Effector CD4-positive, alpha-beta T cell (primary cell): ENCODE results near the gene NELL2.
"Not testable (repeated sequence)": the region's sequence is repeated elsewhere in the genome, so short reads cannot be mapped to it uniquely, and the experiment has no call there.

Experiments
- DNase-seq: peaks from one replicate; pipeline ENCODE4 v3.0.0-alpha.2; 2020

The NELL2 gene

DNA sequence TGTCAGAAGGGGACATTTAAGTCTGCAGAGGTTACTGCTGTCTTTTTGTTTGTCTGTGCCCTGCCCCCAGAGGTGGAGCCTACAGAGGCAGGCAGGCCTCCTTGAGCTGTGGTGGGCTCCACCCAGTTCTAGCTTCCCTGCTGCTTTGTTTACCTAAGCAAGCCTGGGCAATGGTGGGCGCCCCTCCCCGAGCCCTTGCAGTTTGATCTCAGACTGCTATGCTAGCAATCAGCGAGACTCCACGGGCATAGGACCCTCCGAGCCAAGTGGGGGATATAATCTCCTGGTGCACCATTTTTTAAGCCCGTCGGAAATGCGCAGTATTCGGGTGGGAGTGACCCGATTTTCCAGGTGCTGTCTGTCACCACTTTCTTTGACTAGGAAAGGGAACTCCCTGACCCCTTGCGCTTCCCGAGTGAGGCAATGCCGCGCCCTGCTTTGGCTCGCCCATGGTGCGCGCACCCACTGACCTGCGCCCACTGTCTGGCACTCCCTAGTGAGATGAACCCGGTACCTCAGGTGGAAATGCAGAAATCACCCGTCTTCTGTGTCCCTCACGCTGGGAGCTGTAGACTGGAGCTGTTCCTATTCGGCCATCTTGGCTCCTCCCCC, 189.2 kb downstream of the NELL2 start:
- not testable (repeated sequence) for DNase-seq

DNA sequence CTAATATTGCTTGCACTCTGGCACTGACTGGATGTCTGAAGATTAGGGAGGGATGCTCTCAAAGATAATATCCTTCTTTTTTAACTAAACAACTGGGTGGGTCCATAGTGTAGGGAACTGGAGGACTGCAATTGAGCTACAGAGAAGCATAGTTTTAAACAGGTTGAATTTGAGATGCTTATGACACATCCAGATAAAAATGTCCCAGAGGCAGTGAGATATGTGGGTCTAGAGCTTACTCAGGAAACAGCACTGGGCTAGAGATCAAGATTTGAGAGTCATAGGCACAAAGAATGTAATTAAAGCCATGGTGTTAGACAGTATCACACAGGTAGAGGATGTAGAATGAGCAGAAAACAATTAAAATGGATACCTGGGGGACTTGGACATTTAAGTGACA, 198.4 kb downstream of the NELL2 start:
- no peak for DNase-seq

DNA sequence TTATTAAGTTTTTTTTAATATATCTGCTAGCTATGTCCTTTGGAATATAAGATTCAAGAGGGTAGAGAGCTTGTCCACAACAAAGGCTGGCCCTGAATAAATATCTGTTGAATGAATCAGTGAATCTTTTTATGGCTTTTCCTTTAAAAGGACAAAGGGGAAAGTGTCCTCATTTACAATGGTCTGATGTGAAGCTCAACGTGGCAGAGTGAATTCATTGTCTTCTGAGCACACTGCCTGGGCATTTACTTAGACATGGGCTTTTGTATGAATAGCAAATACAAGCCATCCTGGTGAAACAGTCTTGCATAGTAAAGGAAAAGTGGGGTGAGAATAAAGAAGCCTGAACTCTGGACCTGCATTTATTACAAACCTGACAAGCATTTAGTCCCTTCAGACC, 201.2 kb downstream of the NELL2 start:
- no peak for DNase-seq

DNA sequence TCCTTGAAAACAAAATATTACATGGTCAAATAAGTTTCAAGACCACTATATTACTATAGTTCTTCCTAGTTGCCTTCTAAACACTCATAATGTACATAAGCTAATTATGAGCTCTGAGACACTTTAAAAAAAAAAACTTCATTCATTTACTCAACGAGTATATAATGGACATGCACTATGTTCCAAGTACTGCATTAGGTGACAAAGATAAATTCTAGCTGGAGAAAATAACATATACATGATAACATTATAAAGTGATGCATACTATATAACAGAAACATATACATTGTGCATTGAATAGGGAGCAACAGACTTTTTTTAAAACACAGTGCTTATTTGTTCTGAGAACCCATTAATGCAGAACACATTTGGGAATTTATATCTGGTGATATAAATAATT, 202.3 kb downstream of the NELL2 start:
- DNase-seq, result no peak

DNA sequence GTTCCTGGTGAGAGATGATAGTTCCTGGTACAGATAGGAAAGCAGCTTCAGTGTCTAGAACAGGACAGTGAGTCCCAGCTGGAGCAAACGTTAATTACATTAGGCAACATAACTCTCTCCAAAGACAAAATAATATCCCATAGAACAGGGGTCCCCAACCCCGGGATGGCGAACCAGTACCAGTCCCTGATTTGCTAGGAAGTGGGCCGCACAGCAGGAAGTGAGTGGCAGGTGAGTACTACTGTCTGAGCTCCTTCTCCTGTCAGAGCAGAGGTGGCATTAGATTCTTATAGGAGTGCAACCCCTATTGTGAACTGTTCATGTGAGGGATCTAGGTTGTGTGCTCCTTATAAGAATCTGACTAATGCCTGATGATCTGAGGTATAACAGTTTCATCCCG, 204.1 kb downstream of the NELL2 start:
- no peak for DNase-seq

DNA sequence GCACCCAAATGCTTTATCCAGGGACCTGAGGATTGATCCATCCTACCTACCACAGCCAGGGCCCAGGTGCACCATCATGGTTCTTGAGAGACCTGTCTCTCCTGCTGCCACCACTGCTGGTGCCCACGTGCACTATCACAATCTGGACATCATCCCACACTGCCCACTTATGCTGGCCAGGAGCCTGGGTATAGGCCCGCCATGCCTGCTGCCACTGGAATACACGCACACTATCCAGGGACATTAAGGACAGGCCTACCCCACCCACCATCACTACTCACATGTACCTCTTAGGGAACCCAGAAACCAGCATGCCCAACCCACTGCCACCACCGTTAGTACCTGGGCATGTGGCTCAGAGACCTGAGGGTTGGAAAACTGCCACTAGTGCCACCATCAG, 207.7 kb downstream of the NELL2 start:
- DNase-seq, result no peak

DNA sequence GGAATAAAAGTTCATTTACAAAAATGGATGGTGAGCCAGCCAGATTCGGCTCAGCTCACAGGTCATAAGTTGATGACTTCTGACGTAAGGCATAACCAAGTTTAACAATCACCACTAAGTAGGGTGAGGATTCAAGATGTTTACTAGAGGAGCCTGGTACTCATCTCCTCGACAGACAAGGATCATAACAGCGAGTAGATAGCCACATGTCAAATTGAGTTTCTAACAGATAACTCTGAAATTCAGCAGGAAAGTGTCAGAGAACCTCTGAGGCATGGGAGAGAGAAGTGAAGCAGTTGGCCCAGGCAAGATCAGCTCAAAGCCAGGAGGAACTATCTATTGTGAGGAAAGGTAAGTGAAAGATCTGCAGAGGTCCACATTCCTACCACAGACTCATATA, 208.7 kb downstream of the NELL2 start:
- no peak for DNase-seq

DNA sequence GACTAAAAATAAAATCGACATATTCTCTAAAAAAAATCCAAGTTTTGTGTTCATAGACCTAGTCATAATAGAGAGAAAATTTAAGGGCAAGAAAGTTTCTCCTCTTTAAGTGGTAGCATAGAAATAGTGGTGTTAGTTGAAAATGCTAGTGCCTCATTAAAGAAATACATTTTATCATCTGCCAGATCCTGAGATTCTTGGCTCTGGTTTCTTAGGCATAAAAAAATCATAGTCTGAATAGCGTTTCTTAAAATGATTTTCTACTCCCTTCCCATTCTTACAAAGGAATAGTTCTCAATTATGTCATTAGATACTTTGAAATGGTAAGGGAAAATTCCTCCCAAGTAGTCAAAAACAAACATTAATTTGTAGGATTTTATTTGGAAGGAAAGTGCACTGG, 212.8 kb downstream of the NELL2 start:
- DNase-seq, result no peak

DNA sequence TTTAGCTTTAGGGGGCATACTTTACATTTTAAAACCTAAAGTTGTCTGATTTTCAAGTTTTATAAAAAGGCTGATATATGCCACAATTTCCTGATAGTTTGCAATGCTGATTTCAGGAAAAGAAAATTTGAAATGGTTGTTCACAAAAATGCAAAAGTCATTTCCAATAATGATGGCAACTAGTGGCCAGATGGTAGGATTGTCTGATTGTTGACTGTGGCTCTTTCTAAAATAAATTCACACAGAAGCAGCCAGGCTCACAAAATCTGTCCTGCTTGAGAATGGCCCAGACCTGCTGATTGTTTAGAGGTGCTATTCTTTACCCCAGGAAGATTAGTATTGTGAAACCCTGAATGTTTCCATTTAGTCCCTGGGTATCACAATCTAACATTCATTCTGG, 220.3 kb downstream of the NELL2 start:
- no peak for DNase-seq

DNA sequence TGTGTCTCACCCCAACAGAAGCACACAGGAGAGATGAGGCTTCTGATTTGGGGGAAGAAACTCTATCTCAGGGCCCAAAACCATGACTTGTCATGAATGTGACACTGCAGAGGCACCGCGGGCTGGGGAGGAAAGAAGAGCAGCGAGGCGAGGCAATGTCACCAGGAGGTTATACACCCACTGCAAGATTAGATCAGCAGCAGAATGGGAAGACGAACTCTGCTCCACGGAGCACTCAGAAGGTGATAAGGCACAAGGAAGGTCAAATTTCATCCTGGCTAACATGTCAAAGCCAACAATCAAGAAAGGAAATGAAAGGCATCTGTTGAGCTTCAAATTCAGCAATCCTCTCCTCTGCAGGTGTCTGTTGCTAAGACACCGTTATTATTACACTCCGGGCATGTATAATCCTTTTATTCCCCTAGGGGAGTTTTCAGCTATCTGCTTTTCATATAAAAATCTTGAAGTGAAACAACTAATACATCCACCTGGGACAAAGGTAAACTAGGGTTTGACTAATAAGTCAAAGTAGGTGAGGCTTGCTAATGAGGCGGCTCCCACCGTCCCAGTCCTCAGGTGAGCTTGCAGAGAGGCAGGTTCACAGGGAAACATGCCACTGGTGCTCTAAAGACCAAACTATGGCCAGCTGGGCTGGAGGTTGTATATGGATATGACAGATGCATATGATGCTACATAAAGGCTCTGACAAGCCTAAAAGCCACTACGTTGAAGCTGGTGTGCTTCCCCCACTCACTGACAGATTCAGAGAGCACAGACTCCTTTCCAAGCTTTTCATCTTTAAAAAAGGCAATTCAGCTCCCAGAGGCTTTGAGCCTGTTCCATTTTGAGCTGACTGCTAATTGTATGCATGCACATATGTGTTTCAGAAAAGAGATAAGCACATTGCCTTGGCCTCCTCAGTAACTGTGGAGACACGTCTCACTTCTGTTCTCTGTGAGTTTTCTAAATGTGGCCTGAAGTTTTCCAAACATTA, 221.2 kb downstream of the NELL2 start:
- DNase-seq, result no peak

DNA sequence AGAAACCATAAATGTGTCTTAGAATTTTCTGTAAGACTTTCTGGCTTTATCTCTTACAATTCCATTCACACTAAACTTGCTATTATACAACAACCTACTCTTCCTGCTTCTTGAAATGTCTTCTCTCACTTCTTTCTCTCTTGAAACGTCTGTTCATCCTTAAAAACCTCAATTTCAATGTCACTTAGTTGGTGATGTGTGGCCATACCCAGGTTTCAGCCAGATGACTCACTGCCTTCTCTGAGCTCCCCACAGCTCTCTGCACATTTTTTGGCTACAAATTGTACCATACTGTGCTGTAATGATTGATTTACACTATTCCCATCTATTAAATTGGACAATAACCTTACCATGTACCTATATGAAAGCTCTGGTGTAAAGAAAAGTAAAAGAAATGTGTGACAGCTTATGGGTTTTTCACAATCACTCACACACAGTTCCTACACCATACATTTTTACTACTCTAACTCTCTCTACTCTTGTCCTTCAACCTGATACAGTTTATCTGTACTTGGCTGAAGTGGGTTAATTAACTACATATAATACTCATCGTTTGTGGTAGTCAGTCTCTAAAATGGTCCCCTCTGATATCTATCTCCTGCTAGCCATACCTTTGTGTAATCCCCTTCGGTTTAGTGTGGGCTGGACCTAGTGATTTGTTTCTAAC, 222.1 kb downstream of the NELL2 start:
- DNase-seq, result no peak

DNA sequence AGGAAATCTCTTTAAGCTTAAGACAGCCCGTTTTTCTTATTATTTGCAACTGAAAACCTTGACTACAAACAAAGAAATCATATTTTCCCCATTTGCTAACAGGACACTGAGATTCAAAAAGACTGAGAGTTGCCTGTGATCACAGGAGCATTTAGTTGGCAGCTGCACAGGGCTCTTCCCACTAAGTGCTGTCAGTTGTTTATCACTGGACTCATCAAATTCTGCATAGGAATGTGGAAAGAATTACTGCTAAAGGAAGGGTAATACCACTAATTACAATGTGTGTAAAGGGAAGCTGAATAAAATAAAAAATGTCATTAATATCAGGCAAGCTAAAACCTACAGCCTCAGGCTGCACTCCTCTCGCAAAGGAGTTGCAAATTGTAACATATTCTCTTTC, 226.4 kb downstream of the NELL2 start:
- DNase-seq, result no peak

DNA sequence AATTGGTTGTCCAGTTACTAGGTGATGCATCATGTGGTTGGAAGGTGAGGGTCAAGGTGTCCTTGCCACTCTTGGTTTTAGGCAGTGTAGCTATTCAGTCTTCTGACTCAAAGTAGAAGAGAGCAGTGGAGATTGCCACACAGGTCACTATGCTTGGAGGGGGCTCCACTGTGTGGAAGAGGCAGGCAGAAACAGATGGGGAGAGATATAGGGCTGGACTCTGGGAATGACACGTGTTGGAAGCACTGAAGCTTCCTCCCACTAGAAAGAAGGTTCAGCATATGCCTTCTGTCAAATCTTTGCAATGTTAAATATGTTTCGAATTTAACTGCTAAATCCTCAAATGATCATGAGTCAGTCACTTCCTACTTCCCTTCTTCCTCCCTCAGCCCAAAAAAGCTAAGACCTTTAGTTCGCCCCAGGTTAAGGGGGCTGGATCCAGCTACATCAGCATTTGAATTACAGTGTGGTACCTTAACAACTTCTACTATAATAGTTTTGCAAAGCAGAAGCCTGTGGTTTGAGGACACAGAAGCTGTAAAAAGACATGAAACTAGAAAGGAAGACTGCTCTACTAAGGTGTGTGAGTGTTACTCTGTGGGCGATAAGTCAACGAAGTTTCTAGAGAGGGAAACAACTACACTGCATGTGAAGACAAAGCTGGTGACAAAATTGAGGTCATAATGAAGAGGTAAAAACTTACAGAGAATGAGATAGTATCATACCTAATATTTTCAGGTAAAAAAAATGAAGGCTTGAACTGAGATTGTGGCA, 228.0 kb downstream of the NELL2 start:
- no peak for DNase-seq

DNA sequence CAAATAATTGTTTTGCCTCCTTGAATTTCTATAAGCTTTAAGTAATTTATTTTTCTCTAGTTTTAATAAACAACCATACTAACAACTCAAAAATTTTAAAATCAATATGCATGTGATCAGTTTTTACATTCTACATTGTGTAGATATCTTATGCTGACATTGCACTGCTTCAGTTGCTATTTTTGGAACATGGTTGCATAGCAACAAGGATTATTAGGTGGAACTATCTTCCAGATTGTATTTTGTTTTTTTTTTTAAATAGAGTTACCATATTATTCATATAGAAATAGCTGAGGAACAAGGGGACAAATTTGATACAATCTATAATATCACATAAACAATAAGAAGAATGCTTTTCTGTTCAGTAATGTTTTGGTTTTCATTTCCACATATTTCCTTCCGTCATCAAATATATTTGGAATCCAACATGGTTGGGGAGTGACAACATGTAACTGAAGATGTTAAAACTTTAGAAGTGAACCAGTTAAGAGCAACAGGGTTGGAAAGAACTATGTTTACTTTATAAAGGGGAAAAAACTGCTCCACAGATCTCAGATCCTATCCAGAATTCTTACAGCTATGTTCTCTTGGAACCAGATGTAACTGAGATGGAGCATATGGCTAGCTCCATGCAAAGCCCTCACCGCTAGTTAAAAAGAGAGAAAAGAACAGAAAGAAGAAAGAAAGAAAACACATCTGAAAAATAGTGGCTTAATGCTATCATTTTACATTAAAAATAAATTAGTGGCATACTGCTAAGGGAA, 235.5 kb downstream of the NELL2 start:
- DNase-seq, result no peak

DNA sequence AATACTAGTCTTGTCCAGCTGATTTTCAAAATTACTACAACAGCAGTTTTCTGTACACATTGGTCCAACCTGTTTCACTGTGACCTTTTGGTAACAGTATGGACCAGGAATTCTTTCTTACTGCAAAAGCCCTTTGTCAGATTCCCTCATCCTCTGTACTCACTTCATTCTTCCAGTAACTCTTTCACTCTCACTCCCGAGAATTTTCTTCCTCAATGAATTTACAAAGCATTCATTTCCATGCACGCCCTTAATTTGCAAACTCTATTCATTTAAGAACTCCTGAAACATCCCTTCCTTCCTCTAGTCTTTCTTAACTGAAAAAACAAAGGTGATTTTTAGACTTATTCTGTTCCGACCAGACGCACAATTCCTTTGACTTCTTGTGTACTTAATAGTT, 238.2 kb downstream of the NELL2 start:
- no peak for DNase-seq

DNA sequence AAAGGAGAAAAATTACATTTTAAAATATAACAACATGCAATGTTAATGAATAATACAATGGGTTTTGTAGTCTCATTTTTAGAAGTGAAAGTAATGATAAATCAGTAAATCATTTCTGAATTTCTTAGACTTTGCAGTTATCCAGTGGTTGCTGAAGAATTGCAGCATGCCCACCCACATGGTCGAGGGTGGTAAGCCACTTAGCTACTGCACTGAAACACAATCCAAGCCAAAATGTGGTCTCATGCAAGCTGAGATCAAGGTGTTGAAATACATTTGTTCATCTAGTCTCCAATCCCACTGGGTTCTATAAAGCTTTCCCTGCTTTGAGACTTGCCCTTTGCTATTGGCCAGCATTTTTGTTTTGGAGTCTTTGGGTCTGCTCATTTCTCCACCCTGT, 247.9 kb downstream of the NELL2 start:
- DNase-seq, result no peak

DNA sequence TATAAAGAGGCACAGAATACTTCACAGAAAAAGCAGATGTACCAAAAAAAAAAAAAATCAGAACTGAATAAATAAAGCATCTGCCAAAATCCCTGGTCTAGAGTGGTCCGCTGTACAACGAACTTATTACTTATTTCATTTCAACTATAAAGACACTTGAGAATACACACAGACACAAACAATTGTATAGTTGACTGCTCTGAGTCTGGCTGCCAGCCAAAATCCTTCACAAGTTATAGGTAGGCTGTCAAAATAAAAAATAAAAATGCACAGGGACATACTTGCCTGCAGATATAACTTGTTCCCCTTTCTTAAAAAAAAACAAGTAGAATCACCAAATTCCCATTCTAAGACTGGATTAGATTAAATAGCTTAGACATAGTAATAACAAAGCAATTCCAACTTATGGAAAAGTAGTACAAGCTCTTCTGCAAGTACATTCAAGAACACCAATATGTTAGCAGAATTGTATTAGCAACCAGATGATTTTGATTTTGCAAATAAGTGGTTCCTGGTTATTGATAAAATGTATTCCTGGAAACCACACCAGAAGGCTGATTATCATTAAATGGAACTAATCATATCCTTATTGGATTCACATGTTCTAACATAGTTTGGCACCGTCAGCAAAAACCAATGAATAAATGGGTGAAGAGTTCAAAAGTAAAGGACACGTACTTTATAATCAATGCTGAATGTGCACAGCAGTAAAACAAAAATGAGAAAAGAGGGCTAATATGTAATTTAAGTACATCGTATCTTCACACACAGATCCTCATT, 248.5 kb downstream of the NELL2 start:
- DNase-seq, result no peak

DNA sequence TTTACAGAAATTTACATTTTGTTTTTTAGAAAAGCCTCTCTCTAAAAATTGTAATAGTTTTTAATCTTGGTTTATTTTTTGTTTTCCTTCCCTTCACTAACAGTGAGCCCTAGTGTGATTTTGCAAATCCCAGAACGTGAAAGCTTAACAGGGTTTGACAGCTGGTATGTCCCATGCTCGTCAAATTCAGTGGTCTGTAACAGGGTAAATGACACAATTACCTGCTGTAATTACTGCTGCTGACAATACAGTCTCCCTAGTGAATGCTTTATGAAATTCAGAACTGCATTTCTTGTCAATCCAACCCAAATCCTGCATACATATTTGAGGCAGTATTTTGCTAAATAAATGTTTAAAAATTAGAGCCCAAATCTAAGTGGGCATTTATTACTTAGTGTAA, 249.2 kb downstream of the NELL2 start:
- DNase-seq, result no peak

DNA sequence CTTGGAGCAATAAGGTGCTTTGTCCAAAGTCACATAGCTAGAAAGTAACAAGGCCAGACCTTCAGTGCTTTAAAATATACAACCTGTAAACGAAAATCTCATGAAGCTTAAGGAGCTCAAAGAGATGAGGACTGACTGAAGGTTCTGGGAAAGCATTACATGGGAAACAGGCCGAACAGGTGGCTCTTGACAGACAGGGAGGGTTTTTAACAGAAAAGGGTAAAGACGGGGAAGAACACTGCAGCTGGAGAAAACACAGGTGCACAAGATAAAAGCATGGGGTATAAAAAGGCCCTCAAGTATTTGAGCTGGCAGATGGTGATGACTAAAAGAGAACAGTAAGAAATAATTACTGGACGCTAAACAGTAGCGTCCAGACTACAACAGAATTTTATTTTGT, 257.2 kb downstream of the NELL2 start:
- no peak for DNase-seq

DNA sequence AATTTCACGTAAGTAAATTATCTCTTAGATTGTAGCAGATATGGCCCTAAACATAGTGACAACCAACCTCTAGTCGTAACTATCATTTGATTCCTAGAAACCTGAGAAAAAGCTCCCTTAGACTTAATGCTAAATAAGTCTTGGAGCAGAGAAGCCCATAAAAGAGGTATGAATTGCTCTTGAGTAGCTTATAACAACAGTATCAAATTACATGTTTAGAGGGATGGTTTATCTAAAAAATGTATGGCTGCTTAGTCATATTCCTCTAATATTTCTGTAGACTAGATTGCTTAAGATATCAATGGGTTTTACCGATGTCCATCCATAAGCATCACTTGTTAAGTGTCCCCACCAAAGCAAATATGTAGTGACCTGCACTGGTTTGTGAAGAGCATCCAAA, 259.7 kb downstream of the NELL2 start:
- DNase-seq, result no peak

DNA sequence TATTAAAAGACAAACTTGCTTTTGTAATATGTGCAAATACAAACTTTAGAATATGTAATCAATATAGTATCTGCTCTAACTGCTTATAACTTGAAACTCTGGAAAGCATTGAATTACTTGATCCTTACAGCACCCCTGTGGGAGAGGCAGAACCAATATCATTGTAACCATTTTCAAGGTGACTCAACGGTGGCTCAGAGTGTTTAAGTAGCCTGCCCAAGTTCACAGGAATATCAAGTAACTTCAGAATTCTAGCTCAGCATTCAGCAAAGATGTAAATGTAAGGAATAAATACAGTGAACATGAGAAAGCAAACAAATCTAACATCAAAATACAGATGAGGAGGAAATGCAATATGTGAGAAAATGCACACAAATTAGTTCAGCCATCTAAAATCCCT, 264.6 kb downstream of the NELL2 start:
- no peak for DNase-seq
